A549 treated with Hydrocortisone at 1 μM for 4 hours (cell line): ENCODE measurements around the gene LRRC3B. TPM values are rescaled to one million over a fixed set of nuclear protein-coding genes. Genes with fewer than 3 reads are reported as not detected.

ENCODE experiments used
- total RNA-seq: library from RNA; stranded (reverse); fragments of 200-300 nt; extraction: Qiagen RNA extraction; gene quantifications from 5 replicates; pipeline ENCODE4 v1.2.3, GENCODE V29; 2022

LRRC3B gene, protein sequence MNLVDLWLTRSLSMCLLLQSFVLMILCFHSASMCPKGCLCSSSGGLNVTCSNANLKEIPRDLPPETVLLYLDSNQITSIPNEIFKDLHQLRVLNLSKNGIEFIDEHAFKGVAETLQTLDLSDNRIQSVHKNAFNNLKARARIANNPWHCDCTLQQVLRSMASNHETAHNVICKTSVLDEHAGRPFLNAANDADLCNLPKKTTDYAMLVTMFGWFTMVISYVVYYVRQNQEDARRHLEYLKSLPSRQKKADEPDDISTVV
- not detected in 5 replicates for total RNA-seq

GRCh38 chr3:26622621-26623418 lies at the start of gene LRRC3B:
Gene LRRC3B, plus strand, starts transcription at chr3:26622772. Its CDS starts 86,901 bp downstream, at chr3:26709673.

